ENCODE results near the gene CFAP299.

Gene CFAP299

DNA sequence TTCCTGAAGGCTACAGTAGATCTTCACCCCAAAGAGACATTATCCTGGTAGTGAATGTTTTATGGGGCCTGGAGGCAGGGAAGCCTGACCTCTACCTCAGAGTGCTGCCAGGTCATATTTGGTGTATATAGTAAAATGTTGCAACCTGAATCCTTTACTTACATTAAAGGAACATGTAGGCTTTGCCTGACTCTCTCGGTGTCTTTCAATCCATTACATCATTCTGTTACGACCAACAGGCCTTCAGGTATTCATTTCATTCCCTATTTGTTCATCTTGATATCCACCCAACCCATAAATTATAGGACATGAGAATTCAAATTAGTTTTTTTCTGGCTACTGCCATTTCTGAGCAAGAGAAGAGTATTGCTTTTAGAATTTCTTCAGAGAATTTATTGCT, 116.5 kb downstream of the CFAP299 start:
- ATAC-seq (no peak), DNase-seq (no peak)

DNA sequence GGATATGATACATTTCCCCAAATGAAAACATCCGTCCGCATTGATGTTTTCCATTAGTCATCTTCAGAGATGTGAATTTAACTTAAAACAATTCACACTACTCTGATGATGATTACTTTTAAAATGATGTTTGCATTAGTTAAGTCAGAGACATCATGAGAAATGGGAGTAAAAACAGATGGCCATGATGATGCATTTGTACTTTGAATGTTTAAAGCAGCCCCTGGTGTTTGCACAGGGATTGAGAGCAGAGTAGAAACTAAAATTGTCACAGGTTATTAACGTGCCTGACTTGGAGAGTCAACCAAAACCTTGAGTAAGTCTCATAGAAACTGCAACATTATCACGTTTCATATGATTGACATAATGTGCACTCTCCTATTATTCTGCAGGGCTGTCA, 117.2 kb downstream of the CFAP299 start:
- ATAC-seq (no peak), DNase-seq (no peak)

DNA sequence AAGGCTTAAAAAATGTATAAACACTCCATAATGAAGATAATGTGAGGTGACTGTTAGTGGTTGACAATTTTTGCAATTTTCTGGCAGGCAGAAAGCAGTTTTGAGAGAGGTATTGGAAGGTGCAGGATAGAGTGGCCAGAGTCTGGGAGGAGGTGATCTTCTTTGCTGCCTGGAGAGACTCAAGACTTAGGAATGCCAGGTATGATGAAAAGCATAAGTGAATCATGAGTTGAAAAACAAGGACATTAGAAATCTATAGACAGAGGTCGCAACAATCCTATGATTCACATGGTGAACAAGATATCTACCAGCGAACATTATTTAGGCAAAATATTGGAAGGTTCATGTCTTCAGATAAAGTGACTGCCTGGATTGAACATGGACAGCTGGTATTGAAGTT, 118.5 kb downstream of the CFAP299 start:
- no peak for ATAC-seq
- no peak for DNase-seq

DNA sequence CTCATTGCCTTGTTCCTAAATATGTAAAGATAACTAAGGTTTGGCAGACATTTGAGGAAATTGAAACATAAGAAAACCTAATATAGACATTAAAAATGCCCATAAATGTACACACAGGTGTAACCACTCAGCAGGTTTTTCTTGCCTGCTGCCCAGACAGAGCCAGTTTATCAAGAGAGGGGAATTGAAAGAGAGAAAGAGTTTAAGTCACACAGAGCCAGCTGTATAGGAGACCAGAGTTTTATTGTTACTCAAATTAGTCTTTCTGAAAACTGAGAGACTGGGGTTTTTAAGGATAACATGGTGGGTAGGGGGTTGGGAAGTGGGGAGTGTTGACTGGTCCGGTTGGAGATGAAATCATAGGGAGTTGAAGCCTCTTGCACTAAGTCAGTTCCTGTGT, 119.0 kb downstream of the CFAP299 start:
- no peak for DNase-seq
- no peak for ATAC-seq

DNA sequence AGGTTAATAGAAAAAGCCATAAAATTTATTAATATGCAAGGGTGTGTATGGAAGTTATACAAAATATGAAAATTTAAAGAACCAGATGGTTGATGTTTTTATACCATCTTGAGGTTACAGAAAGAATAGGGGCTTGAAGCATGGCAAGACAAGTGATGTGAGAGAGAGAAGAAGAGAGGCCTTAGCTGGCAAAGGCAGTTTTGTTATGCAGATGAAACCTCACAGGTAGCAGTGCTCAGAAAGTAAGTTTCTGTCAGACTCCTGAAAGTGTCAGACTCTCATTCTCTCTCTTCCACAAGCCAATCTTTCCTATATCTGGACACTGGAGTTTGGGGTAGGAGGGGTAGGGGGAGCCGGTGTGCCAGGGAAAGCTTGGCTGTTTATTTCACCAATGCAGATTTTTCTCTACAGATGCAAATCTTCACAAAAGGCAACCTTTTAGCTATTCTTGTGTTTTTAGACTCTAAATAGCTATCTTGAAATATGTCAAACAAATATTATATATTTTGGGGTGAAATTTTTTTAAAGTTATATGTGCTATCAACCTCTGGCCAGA, 124.5 kb downstream of the CFAP299 start:
- no peak for ATAC-seq
- DNase-seq: no peak

DNA sequence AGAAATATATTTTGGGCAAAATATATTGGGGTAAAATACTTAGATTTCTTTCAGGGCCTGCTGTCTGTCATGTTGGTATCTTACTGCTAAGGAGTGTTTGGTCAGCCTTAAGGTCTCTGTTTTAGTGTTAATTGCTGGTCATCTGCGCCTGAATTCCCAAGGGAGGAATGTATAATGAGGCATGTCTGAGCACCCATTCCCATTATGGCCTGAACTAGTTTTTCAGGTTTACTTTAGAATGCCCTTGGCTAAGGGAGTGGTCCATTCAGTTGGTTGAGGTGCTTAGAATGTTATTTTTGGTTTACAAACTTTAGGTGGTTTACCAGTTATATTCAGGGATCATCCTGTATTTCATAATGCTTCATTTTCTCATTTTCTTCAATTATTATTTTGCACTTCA, 125.9 kb downstream of the CFAP299 start:
- DNase-seq: no peak
- no peak for ATAC-seq

DNA sequence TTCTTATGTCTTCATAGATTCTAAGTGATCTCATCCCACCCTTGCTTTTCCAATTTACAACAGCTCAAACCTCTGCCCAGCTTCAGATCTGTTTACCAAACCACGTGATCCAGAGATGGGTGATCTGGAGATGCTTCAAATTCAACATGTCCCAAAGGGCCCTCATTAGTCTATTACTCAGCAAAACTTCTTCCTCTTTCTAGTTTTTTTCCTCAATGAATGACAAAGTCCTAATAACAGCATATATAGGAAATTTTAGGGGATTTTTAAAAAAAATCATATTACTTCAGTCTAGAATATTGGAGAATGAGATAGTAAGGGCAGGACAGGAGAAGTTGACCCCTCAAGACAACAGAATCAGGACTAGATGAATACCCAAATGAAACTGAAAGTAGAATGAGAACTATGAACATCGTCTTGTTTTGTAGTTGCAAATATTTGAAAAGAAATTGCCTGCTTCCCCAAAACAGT, 127.1 kb downstream of the CFAP299 start:
- DNase-seq (no peak), ATAC-seq (no peak)

DNA sequence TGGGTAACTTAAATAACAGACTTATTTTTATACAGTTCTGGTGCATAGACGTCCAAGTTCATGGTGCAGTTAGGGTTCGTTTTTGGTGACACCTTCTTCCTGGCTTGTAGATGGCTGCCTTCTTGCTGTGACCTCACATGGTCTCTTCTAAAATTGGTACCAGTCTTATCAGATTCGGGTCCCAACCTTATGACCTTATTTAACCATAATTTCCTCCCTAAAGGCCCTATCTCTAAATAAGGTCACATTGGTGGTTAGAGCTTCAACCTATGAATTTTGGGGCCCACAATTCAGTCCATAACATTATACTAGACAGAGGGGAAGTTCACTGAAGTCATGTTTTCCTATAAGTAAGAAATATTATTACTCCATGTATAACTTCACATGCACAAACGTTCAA, 128.0 kb downstream of the CFAP299 start:
- DNase-seq (no peak), ATAC-seq (no peak)

DNA sequence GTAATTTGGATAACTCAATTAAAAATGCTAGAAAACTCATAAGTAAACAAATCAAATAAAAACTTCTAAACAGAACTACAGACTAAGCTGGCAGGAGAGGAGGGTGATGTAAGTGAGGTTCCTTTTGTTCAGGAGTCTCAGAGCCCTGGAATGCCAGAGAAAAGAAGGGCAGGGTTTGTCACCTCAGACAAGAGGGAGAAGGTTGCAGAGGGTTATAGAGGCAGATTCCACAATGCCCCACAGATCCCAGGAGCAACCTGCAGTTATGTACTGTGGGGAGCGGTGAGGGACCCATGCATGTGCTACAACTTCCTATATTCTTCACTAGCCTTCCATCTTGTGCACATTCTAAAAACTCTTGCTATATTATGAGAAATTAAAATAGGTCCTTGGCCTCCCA, 129.7 kb downstream of the CFAP299 start:
- no peak for DNase-seq
- ATAC-seq: no peak

DNA sequence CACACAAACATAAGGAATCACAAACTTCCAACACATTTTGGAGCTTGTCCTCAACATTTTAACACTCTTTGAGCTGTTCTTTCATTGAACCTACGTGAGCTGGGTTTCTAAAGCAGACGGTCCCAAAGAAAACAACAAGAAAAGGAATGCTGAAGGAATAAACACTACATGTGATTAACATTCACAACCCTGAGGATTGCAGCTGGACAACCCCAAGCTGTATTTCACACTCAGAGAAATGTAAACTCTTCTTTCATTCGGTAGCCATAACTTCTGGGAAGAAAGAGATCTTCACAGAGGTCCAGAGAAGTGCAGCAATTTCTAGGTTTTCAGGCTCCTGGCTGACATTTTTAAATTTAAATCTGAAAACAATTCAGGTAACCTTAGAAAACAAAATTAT, 130.2 kb downstream of the CFAP299 start:
- no peak for ATAC-seq
- DNase-seq: no peak

DNA sequence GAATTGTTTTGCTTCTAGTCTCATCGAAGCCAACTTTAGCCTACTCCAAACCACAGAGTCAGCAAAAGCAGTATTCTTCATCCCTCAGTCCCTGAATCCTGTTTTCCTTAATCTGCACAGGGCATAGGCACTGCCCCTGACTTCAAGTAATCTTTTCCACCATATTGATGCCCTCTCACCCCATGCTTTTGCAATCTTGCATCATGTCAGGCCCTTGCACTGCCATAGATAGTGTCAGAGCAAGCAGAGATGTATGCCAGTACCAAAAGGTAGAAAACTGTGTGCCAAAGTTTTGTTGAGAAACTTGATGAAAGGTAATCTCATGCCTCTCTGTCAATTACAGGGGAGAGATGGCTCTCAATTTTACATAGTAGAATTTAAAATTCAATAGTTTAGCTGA, 131.1 kb downstream of the CFAP299 start:
- DNase-seq: no peak
- no peak for ATAC-seq

DNA sequence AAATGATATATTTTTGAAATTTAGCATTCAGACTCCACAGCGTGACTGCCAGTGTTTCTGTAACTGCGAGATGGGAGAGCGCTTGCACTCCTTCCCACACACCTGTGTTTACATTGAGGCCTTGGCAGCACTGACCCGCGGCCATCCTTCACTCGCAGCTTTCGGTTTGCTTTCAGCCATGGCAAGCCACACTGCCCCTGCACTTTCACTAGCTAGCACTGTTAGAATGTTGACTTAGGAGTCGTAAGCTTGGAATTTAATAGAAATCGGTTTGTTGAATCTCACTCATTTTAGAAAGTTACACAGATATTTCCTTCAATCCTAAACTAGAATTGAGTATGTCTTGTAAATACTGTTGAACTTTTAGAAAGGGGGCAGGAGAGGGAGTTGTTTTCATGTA, 136.2 kb downstream of the CFAP299 start:
- DNase-seq (no peak), ATAC-seq (no peak)

DNA sequence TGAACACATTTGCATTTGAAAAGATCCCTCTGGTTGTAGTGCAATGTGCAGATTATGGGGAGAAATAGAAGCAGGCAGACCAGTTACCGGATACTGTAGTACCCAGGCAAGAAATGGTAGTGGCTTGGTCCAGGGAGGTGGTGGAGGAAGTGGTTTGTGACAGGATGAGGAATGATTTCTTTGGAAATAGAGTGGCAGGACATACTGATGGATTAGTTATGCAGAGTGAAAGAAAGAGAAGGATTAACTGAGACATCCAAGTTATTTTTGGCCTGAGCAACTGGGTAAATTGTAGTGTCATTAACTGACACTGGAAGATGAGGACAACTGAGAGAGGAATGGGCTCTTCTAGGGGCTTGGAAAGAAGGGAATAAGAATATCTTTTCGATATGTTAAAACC, 139.7 kb downstream of the CFAP299 start:
- DNase-seq: no peak
- no peak for ATAC-seq

DNA sequence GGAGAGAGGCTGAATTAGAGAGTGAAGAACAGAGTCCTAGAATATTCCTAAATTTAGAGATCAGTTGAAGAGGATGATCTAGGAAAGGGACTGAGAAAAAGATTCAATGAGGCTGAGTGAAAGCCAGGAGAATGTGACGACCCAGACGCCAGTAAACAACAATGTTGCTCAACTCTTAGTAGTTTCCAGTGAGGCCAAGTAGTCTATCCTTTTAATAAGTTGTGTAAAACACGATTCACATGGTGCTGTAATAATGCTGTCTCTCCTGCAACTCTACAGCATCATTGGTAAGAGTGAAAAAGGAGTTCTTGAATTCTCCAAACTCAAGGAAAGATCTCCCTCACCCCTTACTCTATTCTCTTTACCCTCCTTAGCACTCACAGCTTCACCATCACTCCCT, 140.3 kb downstream of the CFAP299 start:
- no peak for ATAC-seq

DNA sequence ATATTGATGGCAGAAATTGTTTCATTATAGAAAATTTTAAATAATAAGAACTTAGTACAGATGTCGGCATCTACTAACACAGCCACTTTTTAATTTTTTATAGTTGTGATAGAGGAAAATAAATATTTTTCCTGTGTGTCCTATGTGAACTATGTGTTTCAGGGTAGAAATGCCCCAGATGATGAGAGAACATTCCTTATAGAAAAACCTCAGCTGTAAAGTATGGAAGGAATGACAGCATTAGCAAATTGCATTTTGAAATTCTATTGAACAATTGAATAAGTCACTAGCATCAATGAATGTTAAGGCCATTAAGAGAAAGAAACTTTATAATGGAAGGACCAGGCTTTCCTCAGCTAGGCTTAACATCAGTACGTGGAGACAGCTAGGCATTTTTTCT, 149.2 kb downstream of the CFAP299 start:
- DNase-seq: no peak
- no peak for ATAC-seq

More for the DNA sequence above, 140.3 kb downstream of the CFAP299 start:
- DNase-seq: no peak

DNA sequence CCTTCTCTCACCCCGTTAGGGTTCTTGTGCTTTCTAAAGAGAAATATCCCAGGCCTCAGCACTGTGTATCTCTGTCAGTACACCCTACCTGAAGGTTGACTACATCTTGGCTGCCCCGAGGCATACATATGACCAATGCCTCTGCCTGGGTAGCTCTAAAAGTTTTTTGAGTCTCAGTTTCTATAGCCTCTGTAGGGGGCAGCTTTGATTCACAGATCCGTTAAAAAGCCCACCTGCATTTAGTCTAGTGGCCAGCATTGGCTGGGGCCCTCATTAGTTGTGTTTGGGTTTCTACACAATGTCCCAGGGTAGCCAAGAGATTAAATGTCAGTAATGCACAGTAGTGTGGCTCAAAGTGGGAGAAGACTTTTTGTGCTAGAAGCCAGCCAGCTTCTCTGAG, 151.1 kb downstream of the CFAP299 start:
- DNase-seq: no peak
- ATAC-seq: no peak

DNA sequence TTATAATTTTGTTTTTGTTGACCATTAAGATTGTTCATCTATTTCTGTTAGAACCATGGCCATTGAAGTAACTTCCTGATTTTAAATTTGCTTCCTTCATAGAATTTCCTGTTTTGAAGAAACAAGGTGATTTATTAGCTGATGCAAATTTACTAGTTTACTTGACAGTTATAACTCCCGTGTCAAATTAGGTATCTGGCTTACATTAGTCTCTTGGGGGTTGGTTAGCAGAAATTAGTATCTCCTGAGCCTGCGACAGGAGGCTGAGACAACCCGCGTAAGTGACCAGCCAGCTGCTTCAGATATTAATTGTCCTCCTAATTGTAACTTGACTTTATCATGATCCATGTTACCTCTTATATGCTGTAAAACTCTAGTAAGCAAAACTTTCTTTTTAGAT, 154.3 kb downstream of the CFAP299 start:
- ATAC-seq (no peak), DNase-seq (no peak)

DNA sequence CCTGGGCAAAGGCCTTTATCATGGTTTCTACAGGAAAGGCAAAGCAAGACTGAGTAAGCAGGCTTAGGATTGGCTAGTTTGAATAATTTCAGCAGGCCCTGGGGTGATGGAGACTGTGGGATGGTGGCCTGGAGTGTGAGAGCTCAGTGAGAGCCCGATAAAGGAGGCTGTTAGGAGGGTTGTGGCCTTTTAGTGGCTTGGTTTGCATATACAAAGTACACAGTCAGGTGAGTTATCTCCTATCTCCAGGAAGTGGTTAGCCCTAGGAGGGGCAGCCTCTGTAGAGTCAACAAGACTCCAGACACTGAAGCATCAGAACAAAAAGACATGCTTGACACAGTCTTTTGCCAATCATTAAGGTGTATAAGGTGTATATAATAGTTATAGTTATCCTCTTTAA, 157.2 kb downstream of the CFAP299 start:
- peak; percentile 90 for ATAC-seq

DNA sequence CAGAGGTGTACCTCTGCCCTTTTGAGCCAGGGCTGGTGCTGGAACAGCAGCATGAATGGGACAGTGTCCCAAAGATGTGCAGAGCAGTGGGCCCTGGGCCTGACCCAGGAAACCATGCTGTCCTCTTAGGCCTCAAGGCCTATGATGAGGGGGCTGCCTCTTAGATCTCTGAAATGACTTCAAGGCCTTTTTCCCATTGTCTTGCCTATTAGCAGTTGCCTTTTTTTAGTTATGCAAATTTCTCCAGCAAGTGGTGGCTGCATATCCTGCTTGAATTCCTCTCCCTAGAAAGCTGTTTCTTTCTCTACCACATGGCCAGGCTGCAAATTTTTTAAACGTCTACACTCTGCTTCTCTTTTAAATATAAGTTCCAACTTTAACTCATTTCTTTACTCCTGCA, 160.3 kb downstream of the CFAP299 start:
- DNase-seq: no peak
- ATAC-seq: no peak

More for the DNA sequence above, 157.2 kb downstream of the CFAP299 start:
- peak; percentile 11 for DNase-seq

DNA sequence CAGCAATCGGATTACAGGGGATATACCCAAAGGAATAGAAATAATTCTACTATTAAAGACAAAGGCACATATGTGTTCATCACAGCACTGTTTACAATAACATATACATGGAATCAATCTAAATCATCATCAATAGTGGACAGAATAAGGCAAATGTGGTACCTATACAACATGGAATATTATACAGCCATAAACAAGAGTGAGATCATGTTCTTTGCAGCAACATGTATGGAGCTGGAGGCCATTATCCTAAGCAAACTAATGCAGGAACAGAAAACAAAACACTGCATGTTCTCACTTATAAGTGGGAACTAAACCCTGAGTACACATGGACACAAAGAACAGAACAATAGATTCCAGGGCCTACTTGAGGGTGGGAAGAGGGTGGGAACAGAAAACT, 163.2 kb downstream of the CFAP299 start:
- ATAC-seq (no peak), DNase-seq (no peak)

DNA sequence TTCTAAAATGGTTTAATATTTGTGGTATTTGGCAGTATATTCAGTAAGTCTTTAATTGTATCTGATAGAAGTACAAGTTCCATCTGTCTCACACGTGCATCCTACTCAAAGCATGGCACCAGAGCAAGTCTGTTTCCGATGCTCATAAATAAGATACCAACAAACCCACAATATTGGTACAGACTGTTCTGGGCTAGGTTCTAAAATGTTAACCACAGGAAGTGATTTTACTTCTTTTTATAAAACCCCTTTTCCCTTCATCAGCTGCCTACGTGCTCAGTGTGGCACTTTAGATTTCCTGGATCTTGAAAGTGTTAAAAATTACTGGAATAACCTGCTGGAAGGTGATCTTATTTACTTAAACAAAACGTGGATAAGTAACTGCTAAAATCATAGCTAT, 165.1 kb downstream of the CFAP299 start:
- peak; percentile 75 for ATAC-seq
- no peak for DNase-seq

DNA sequence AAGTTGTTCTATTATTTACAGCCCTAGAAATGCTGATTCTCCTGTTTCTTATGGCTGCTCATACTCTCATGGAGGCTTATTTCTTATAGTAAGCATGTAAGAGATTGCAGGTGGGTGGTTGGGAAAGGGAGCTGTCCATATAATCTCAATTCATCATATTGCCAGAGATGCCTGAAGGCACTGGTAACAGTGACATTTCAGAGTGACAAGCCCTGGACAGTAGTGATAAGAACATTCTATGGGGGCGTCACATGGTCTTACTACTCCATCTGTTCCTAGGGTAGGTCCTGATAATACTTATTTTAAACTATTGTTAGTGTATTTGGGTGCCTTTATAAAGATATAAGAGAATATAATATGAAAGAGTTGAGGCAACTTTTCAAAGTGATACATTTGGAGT, 171.5 kb downstream of the CFAP299 start:
- DNase-seq: no peak
- ATAC-seq: no peak

DNA sequence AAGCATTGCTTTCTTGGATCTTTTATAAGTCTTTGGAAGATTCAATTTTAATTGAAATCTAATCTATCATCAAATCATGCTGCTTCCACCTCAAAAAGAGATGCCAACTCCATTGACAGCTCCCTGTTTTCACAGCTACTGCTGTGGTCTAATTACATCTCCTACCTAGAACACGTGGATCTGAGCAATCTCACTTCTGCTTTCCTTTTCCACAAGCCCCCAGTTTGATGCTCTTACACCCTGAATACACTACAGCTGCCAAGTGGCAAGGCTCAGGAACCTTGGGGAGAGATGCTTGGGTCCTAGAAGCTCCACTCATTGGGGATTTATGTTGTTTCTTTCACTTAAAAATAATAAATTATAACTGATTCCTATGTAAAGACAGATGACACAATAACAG, 172.0 kb downstream of the CFAP299 start:
- peak; percentile 19 for ATAC-seq
- no peak for DNase-seq

DNA sequence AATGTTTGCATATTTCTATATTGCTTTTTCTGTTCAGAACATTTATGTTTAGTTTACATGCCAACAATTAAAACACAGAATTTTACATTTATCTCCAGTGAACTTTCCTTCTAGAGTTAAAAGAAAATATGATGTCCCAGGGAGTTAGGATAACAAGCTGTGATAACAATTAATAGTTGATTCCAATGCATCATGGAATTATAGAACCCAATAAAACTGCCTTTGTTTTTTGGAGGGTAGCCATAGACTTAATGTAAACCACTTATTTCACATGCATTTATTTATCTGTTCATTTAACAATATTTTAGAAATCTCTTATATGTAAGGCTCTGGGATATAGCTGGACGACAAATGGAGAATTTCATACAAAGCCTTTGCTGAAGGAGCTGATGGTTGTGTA, 180.0 kb downstream of the CFAP299 start:
- DNase-seq (no peak), ATAC-seq (no peak)

DNA sequence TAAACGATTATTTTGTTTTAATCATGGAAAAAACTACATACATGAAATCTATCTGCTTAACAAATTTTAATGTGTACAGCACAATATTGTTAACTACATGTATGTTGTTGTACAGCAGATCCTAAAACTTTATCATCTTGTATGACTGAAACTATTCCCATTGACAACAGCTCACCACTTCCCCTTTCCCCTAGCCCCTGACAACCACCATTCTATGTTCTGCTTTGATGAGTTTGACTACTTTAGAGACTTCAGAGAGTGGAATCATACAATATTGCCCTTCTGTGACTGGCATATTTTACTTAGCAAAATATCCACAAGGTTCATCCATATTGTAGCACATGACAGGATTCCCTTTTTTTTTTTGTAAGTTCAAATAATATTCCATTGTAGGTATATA, 185.9 kb downstream of the CFAP299 start:
- ATAC-seq (no peak), DNase-seq (no peak)
